OCI-LY3 (cell line): ENCODE results near the gene KITLG.

ENCODE experiments used
- H2AFZ ChIP-seq: fragments of 200-600, 300-600 bp; shearing (Covaris generic); 2 replicates; pipeline ENCODE4 v1.6.0; 2014; ENCODE audit warnings: antibody characterized with exemption, low read depth, low read length
- H3K27ac ChIP-seq: fragments of 200-600, 300-600 bp; sonication (generic); 2 replicates; pipeline ENCODE4 v1.5.1; 2014; ENCODE audit warnings: mild to moderate bottlenecking, low read length, moderate library complexity, mixed read lengths
- H3K27me3 ChIP-seq: fragments of 200-600, 300-600 bp; sonication (generic); 2 replicates; pipeline ENCODE4 v1.6.1; 2014; ENCODE audit warnings: low read depth, low read length, mixed read lengths
- H3K36me3 ChIP-seq: fragments of 200-600, 300-600 bp; sonication (generic); replicated peaks from 2 replicates; pipeline ENCODE3; 2014; ENCODE audit warnings: low read depth, low read length, mixed read lengths
- H3K4me1 ChIP-seq: fragments of 300-600, 200-600 bp; sonication (generic); 2 replicates; pipeline ENCODE4 v1.6.1; 2014; ENCODE audit warnings: low read length, mixed read lengths
- H3K4me2 ChIP-seq: fragments of 200-600, 300-600 bp; sonication (generic); 2 replicates; pipeline ENCODE4 v1.6.1; 2014; ENCODE audit warnings: low read length, mixed read lengths
- H3K4me3 ChIP-seq: fragments of 300-600, 200-600 bp; sonication (generic); 2 replicates; pipeline ENCODE4 v1.5.1; 2014; ENCODE audit warnings: antibody characterized with exemption, mild to moderate bottlenecking, low read length, moderate library complexity
- H3K79me2 ChIP-seq: fragments of 300-600, 200-600 bp; shearing (Covaris generic); 2 replicates; pipeline ENCODE4 v1.6.1; 2014; ENCODE audit warnings: mild to moderate bottlenecking, low read length, mixed read lengths
- H3K9ac ChIP-seq: fragments of 300-600, 200-600 bp; shearing (Covaris generic); 2 replicates; pipeline ENCODE4 v1.6.0; 2014; ENCODE audit warnings: mild to moderate bottlenecking, low read length, moderate library complexity
- H3K9me3 ChIP-seq: fragments of 200-600, 300-600 bp; shearing (Covaris generic); 2 replicates; pipeline ENCODE4 v1.6.1; 2014; ENCODE audit warnings: low read length, mixed read lengths; ENCODE audit not compliant: insufficient read depth
- H4K20me1 ChIP-seq: fragments of 200-600, 300-600 bp; sonication (generic); 2 replicates; pipeline ENCODE4 v1.6.1; 2016; ENCODE audit warnings: low read length, mixed read lengths; ENCODE audit not compliant: insufficient read depth
- CTCF ChIP-seq: fragments of 200-600, 300-600 bp; sonication (generic); IDR thresholded peaks from 2 replicates; pipeline ENCODE4 v1.5.1; 2014; ENCODE audit warnings: antibody characterized with exemption, low read length, low read depth
- EZH2phosphoT487 ChIP-seq: fragments of 200-600 bp; shearing (Covaris generic); IDR thresholded peaks from 2 replicates; pipeline ENCODE4 v1.6.1; 2018; ENCODE audit warnings: antibody characterized with exemption, mixed run types, low read depth

KITLG gene

DNA sequence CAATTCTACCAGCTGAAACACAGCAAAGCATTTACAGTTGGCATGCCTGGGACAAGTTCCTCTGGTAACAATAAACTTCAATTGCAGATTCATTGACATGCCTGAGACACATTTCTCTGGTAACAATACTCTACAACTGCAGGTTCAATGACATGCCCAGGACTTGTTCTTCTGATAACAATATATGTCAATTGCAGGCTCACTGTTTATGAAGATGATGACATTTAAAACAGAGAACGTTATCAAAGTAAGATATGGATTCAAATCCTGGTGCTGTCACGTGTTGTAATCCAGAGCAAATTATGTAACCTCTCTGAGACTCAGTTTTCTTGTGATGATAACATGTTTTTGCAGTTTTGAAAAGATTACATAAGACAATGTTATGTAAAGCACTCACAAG, 20.5 kb downstream of the KITLG start:
- Histone ChIP-seq H3K27ac (no peak overlapping the region), H3K4me3 (no peak overlapping the region), H3K4me1 (no peaks in the 10 kb centered on the region), H3K27me3 (no peaks in the 10 kb centered on the region), H3K4me2 (no peak overlapping the region), H2AFZ (no peak overlapping the region), H3K9ac (no peak overlapping the region), H3K9me3 (no peaks in the 10 kb centered on the region), H3K36me3 (no peaks in the 10 kb centered on the region), H4K20me1 (no peaks in the 10 kb centered on the region), H3K79me2 (no peaks in the 10 kb centered on the region)
- no peak for TF ChIP-seq CTCF
- no peak for TF ChIP-seq EZH2phosphoT487

DNA sequence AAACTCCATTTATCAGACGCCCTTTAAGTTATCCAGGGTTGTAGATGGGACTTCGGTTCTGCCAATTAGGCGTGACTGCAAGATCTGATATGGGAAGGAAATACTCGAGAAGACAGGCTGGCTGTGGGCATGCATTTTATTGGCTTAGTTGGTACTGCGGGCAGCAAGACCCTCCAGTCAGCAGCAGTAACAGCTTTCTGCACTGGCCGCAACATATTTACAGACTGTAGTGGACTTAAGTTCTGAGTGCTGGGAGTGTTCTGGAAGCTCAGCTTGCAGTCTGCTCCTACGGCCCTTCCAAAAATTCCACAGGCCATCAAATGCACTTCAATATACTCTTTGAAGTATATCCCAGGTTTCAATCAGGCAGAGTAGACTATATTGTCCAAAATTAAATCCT, 21.1 kb downstream of the KITLG start:
- TF ChIP-seq CTCF (no peak), EZH2phosphoT487 (no peak)
- H3K36me3 ChIP-seq, result no peaks in the 10 kb centered on the region
- no peak overlapping the region for H2AFZ ChIP-seq
- H3K9ac ChIP-seq, result no peak overlapping the region
- no peaks in the 10 kb centered on the region for H3K9me3 ChIP-seq
- no peak overlapping the region for H3K4me3 ChIP-seq
- no peak overlapping the region for H3K4me2 ChIP-seq
- H3K79me2 ChIP-seq, result no peaks in the 10 kb centered on the region
- H4K20me1 ChIP-seq, result no peaks in the 10 kb centered on the region
- no peaks in the 10 kb centered on the region for H3K4me1 ChIP-seq
- no peaks in the 10 kb centered on the region for H3K27me3 ChIP-seq
- H3K27ac ChIP-seq, result no peak overlapping the region

DNA sequence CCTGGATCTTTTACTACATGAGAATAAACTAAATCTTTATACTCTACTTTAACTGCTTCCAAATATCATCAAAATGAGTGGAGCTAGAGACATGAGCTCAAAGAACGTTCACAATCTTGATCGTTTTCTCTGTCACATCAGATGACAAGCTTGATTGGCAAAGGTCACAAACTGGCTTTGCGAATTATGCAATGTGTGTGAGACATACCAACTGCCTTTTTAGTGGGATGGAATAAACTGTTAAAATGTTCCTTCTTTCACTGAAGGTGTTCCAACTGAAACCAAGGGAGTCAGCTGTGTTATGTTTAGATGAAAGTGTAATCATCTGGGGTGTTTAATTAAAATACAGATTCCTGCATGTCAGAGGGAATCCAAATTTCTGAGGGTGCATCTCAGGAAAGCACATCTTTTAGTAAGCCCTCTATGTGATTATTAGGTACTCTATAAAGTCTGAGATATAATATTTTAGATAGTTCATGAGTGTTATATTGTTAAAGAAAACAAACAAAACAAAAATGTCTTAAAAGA, 21.9 kb downstream of the KITLG start:
- H3K4me3 ChIP-seq, result no peak overlapping the region
- H3K36me3 ChIP-seq, result no peaks in the 10 kb centered on the region
- no peak for TF ChIP-seq CTCF
- H3K27ac ChIP-seq, result no peak overlapping the region
- no peak overlapping the region for H3K4me2 ChIP-seq
- H3K27me3 ChIP-seq, result no peaks in the 10 kb centered on the region
- no peak overlapping the region for H2AFZ ChIP-seq
- H3K9ac ChIP-seq, result no peak overlapping the region
- no peaks in the 10 kb centered on the region for H3K79me2 ChIP-seq
- H4K20me1 ChIP-seq, result no peaks in the 10 kb centered on the region
- H3K9me3 ChIP-seq, result no peaks in the 10 kb centered on the region
- H3K4me1 ChIP-seq, result no peaks in the 10 kb centered on the region

- H4K20me1 ChIP-seq, result no peaks in the 10 kb centered on the region
These were observed 24.0 kb downstream of the KITLG start for GRCh38 chr12:88556213-88556774.

More at GRCh38 chr12:88556213-88556774, 24.0 kb downstream of the KITLG start:
- no peaks in the 10 kb centered on the region for H3K4me1 ChIP-seq
- no peak overlapping the region for H3K4me3 ChIP-seq
- no peaks in the 10 kb centered on the region for H3K79me2 ChIP-seq
- no peaks in the 10 kb centered on the region for H3K36me3 ChIP-seq
- H3K9ac ChIP-seq, result no peak overlapping the region
- no peaks in the 10 kb centered on the region for H3K27me3 ChIP-seq
- TF ChIP-seq CTCF, result no peak
- no peak for TF ChIP-seq EZH2phosphoT487
- H3K9me3 ChIP-seq, result no peaks in the 10 kb centered on the region
- H3K4me2 ChIP-seq, result no peak overlapping the region
- no peak overlapping the region for H3K27ac ChIP-seq
- no peak overlapping the region for H2AFZ ChIP-seq
